IMR-90 (cell line): Measurements from ENCODE around the gene PPP1R27. TPM values are rescaled to one million over a fixed set of nuclear protein-coding genes. Genes with fewer than 3 reads are reported as not detected.
A peak's percentile ranks its signal among the peaks of the same experiment; 100 is the strongest.

Experiments
- ATAC-seq: fragments of 200-7000 bp; cut with Tn5 transposase; 2 replicates; pipeline ENCODE4 v1.9.1; 2020; ENCODE audit warnings: low read depth, mild to moderate bottlenecking, moderate library complexity
- BruUV-seq: library from RNA; stranded (reverse); fragments of 400-500 nt; replicated peaks from 2 replicates; lab custom pipeline; 2021; lab: Mats Ljungman, UMichigan
- CTCF ChIA-PET: fragments of 300-600 bp; formaldehyde crosslinking; extraction: SDS; loops from one replicate; lab custom pipeline; 2021; ENCODE audit warnings: antibody characterized with exemption; lab: Yijun Ruan, JAX
- POLR2A ChIA-PET: fragments of 300-600 bp; sonication (Branson Sonifier 250); formaldehyde crosslinking; loops from one replicate; lab custom pipeline; 2022; ENCODE audit warnings: antibody characterized with exemption; ENCODE audit not compliant: unreplicated experiment; lab: Charles Lee
- DNase-seq: peaks from one replicate; pipeline ENCODE4 v3.0.0; 2013
- H2AFZ ChIP-seq: replicated peaks from 2 replicates; pipeline ENCODE3; 2013; ENCODE audit warnings: low read length, mild to moderate bottlenecking; ENCODE audit not compliant: poor library complexity
- H2AK5ac ChIP-seq: 2 replicates; pipeline ENCODE4 v1.6.1; 2013; ENCODE audit warnings: low read depth, low read length, inconsistent platforms
- H2AK9ac ChIP-seq: replicated peaks from 2 replicates; pipeline ENCODE3; 2013; ENCODE audit warnings: mild to moderate bottlenecking, low read depth, low read length, moderate library complexity; ENCODE audit not compliant: poor library complexity
- H2BK120ac ChIP-seq: 2 replicates; pipeline ENCODE4 v1.6.1; 2013; ENCODE audit warnings: low read depth, low read length, inconsistent platforms
- H2BK15ac ChIP-seq: 3 replicates; pipeline ENCODE4 v1.6.1; 2013; ENCODE audit warnings: low read depth, low read length, inconsistent platforms
- H2BK20ac ChIP-seq: 2 replicates; pipeline ENCODE4 v1.6.1; 2013; ENCODE audit warnings: low read depth, mild to moderate bottlenecking, inconsistent platforms, low read length, moderate library complexity
- H2BK5ac ChIP-seq: 2 replicates; pipeline ENCODE4 v1.6.1; 2013; ENCODE audit warnings: mild to moderate bottlenecking, low read depth, low read length, inconsistent platforms; ENCODE audit not compliant: poor library complexity, severe bottlenecking
- H3K14ac ChIP-seq: replicated peaks from 2 replicates; pipeline ENCODE4 v1.6.1; 2013; ENCODE audit warnings: low read depth, low read length, inconsistent platforms
- H3K18ac ChIP-seq: 2 replicates; pipeline ENCODE4 v1.6.1; 2013; ENCODE audit warnings: low read depth, low read length, control low read depth
- H3K23ac ChIP-seq: 2 replicates; pipeline ENCODE4 v1.6.1; 2013; ENCODE audit warnings: low read depth, low read length, inconsistent platforms
- H3K27ac ChIP-seq: 2 replicates; pipeline ENCODE4 v1.5.1; 2013; ENCODE audit warnings: mild to moderate bottlenecking, control low read depth, low read length; ENCODE audit not compliant: insufficient read depth
- H3K27me3 ChIP-seq: 2 replicates; pipeline ENCODE4 v1.6.1; 2013; ENCODE audit warnings: low read length; ENCODE audit not compliant: control insufficient read depth, insufficient read depth
- H3K36me3 ChIP-seq: 2 replicates; pipeline ENCODE4 v1.6.1; 2013; ENCODE audit warnings: low read length, mixed read lengths; ENCODE audit not compliant: control insufficient read depth, insufficient read depth
- H3K4ac ChIP-seq: 2 replicates; pipeline ENCODE4 v1.6.1; 2013; ENCODE audit warnings: low read depth, low read length, inconsistent platforms
- H3K4me1 ChIP-seq: 2 replicates; pipeline ENCODE4 v1.6.1; 2013; ENCODE audit warnings: low read length, mixed read lengths; ENCODE audit not compliant: control insufficient read depth, insufficient read depth
- H3K4me2 ChIP-seq: 2 replicates; pipeline ENCODE4 v1.6.1; 2013; ENCODE audit warnings: low read depth, mild to moderate bottlenecking, control low read depth, low read length, moderate library complexity
- H3K4me3 ChIP-seq: 2 replicates; pipeline ENCODE4 v1.5.1; 2013; ENCODE audit warnings: low read depth, mild to moderate bottlenecking, control low read depth, low read length, moderate library complexity; ENCODE audit not compliant: insufficient read depth
- H3K56ac ChIP-seq: 2 replicates; pipeline ENCODE4 v1.6.1; 2013; ENCODE audit warnings: low read length, inconsistent platforms; ENCODE audit not compliant: insufficient read depth; ENCODE audit errors: extremely low read depth
- H3K79me1 ChIP-seq, 2 experiments: 2 replicates each; pipeline ENCODE4 v1.6.1; 2013; ENCODE audit warnings: low read length in 2 of 2, inconsistent platforms in 1 of 2, low read depth in 1 of 2
- H3K9ac ChIP-seq: 2 replicates; pipeline ENCODE4 v1.6.1; 2013; ENCODE audit warnings: low read depth, low read length, control low read depth
- H3K9me1 ChIP-seq: 2 replicates; pipeline ENCODE4 v1.6.1; 2013; ENCODE audit warnings: low read length, inconsistent platforms; ENCODE audit not compliant: insufficient read depth
- H3K9me3 ChIP-seq: 2 replicates; pipeline ENCODE4 v1.6.1; 2013; ENCODE audit warnings: low read length; ENCODE audit not compliant: control insufficient read depth, insufficient read depth
- H4K20me1 ChIP-seq: 2 replicates; pipeline ENCODE4 v1.6.1; 2013; ENCODE audit warnings: low read length, inconsistent platforms; ENCODE audit not compliant: insufficient read depth
- H4K5ac ChIP-seq: 2 replicates; pipeline ENCODE4 v1.6.1; 2013; ENCODE audit warnings: mild to moderate bottlenecking, low read depth, low read length, control low read depth
- H4K8ac ChIP-seq, 2 experiments: 2 replicates each; pipeline ENCODE4 v1.6.1; 2013; ENCODE audit warnings: low read depth in 2 of 2, low read length in 2 of 2, control low read depth in 1 of 2, inconsistent platforms in 1 of 2
- H4K91ac ChIP-seq: 2 replicates; pipeline ENCODE4 v1.6.1; 2013; ENCODE audit warnings: low read depth, low read length, inconsistent platforms; ENCODE audit not compliant: insufficient read depth
- BHLHE40 ChIP-seq: fragments of 150-350 bp; IDR thresholded peaks from 2 replicates; pipeline ENCODE4 v1.6.1; 2016; ENCODE audit warnings: mild to moderate bottlenecking, low read depth, low read length
- CHD1 ChIP-seq: IDR thresholded peaks from 2 replicates; pipeline ENCODE4 v1.6.1; 2012; ENCODE audit warnings: low read depth, low read length, improper control_type of control experiment
- CTCF ChIP-seq: conservative IDR thresholded peaks from 2 replicates; pipeline ENCODE4 v1.5.1; 2012; ENCODE audit warnings: mild to moderate bottlenecking, low read depth, low read length, improper control_type of control experiment
- ELK1 ChIP-seq: fragments of 150-350 bp; IDR thresholded peaks from 2 replicates; pipeline ENCODE4 v1.6.1; 2016; ENCODE audit warnings: low read depth, mild to moderate bottlenecking, low read length, moderate library complexity, borderline replicate concordance
- FOS ChIP-seq: fragments of 150-350 bp; IDR thresholded peaks from 2 replicates; pipeline ENCODE4 v1.6.1; 2016; ENCODE audit warnings: low read depth, low read length
- MAFK ChIP-seq: IDR thresholded peaks from 2 replicates; pipeline ENCODE4 v1.6.1; 2012; ENCODE audit warnings: low read depth, low read length, improper control_type of control experiment
- MAZ ChIP-seq: IDR thresholded peaks from 2 replicates; pipeline ENCODE4 v1.6.1; 2012; ENCODE audit warnings: low read depth, mild to moderate bottlenecking, low read length, improper control_type of control experiment, moderate library complexity, borderline replicate concordance
- MXI1 ChIP-seq: IDR thresholded peaks from 2 replicates; pipeline ENCODE4 v1.6.1; 2012; ENCODE audit warnings: low read depth, mild to moderate bottlenecking, low read length, moderate library complexity, borderline replicate concordance
- NFE2L2 ChIP-seq: fragments of 150-350 bp; IDR thresholded peaks from 2 replicates; pipeline ENCODE4 v1.6.1; 2016; ENCODE audit warnings: low read depth, mild to moderate bottlenecking, low read length
- POLR2A ChIP-seq: IDR thresholded peaks from 2 replicates; pipeline ENCODE4 v1.6.1; 2012; ENCODE audit warnings: mild to moderate bottlenecking, low read depth, low read length
- RAD21 ChIP-seq: IDR thresholded peaks from 2 replicates; pipeline ENCODE4 v1.6.1; 2012; ENCODE audit warnings: low read length, improper control_type of control experiment
- RCOR1 ChIP-seq: IDR thresholded peaks from 2 replicates; pipeline ENCODE4 v1.6.1; 2012; ENCODE audit warnings: mild to moderate bottlenecking, low read length, improper control_type of control experiment; ENCODE audit not compliant: insufficient replicate concordance
- RFX5 ChIP-seq: IDR thresholded peaks from 2 replicates; pipeline ENCODE4 v1.8.0; 2012; ENCODE audit warnings: low read depth, mild to moderate bottlenecking, low read length, moderate library complexity
- USF2 ChIP-seq: fragments of 150-350 bp; IDR thresholded peaks from 2 replicates; pipeline ENCODE4 v1.6.1; 2017; ENCODE audit warnings: mild to moderate bottlenecking, antibody characterized with exemption, low read length, low read depth
- WGBS, 2 experiments: methylation state at CpG; one replicate each; pipeline versions ENCODE4 v1.1.5 to v1.1.7; 2013; ENCODE audit warnings: missing lambda C conversion rate in 2 of 2; ENCODE audit not compliant: insufficient read length in 1 of 2; ENCODE audit errors: extremely low coverage in 2 of 2; 5-methylcytosine and 5-hydroxymethylcytosine counted together
- dilution Hi-C: fragments of 300-500 bp; cut with HindIII; formaldehyde crosslinking; loops from one replicate; pipeline ENCODE4 v1.14.3; 2018; ENCODE audit warnings: low sequenced_read_pairs; ENCODE audit not compliant: unreplicated experiment
- in situ Hi-C: fragments of 300-500 bp; cut with MboI; formaldehyde crosslinking; loops from 3 replicates; pipeline ENCODE4 v1.14.3; 2019; ENCODE audit warnings: low sequenced_read_pairs, inconsistent platforms, mixed read lengths
- intact Hi-C: fragments of 100-400 bp; cut with micrococcal nuclease; formaldehyde crosslinking; loops from 2 replicates; pipeline ENCODE4 v1.10.0; 2022
- polyA plus RNA-seq, 3 experiments: library from polyadenylated mRNA; depleted of rRNA; stranded (reverse); fragments of >200 nt; gene quantifications; 2 replicates each; pipeline ENCODE4 v1.2.3, GENCODE V29; 2012; ENCODE audit warnings: low replicate concordance in 1 of 3
- total RNA-seq: library from RNA; depleted of rRNA; stranded (reverse); fragments of >200 nt; gene quantifications from 2 replicates; pipeline ENCODE4 v1.2.3, GENCODE V29; 2012

Gene PPP1R27
- total and polyA plus RNA-seq, 2 of the 4 experiments (the other 2 are of a cell fraction), result 0.21 TPM; not detected in 1

DNA sequence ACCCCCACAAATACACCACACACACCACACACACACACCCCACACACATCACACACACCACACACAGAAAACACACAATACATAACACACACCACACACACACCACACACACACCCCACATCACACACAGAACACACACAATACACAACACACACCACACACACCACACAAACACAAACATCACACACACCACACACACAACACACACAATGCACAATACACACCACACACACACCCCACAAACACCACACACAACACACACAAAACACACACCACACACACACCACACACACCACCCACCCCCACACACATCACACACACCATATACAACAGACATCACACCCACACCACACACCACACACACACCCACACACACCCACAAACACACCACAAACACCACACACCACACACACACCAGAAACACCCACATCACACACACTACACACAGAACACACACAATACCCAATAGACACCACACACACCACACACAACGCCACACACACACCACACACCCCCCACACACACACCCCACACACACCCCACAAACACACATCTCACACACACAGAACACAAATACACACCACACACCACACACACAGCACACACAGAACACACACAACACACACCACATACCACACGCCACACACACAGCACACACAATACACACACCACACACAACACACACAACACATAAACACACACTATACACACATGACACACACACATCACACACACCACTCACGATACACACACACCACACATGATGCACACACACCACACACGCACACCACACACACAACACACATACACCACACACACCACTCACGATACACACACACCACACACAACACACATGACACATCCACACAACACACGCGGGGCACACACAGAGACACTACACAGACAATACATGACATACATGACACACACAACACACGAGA, 41.9 kb downstream of the PPP1R27 start:
- Histone ChIP-seq H2BK5ac (peak overlapping the region; percentile 92), H4K20me1 (no peaks in the 10 kb centered on the region), H3K79me1 (no peaks in the 10 kb centered on the region), H2AFZ (no peak overlapping the region), H4K8ac (no peak overlapping the region), H2BK20ac (no peak overlapping the region), H3K9ac (no peak overlapping the region), H3K36me3 (no peaks in the 10 kb centered on the region), H3K27me3 (peaks cover 4% of the 10 kb centered on the region), H2BK120ac (no peak overlapping the region), H4K5ac (no peak overlapping the region), H3K27ac (no peak overlapping the region), H3K4me2 (no peak overlapping the region), H3K56ac (no peak overlapping the region), H2AK9ac (peak overlapping the region; percentile 24), H4K91ac (no peak overlapping the region), H2AK5ac (peak overlapping the region; percentile 73; the same call in 1 of the 2 replicates), H3K9me3 (no peaks in the 10 kb centered on the region), H2BK15ac (no peak overlapping the region), H3K4ac (no peak overlapping the region), H3K4me1 (no peaks in the 10 kb centered on the region), H3K9me1 (peaks cover 12% of the 10 kb centered on the region), H3K18ac (no peak overlapping the region), H3K4me3 (no peak overlapping the region), H3K14ac (0 out of 2 replicates have a peak overlapping the region, but pooled peaks have one; percentile 41), H3K23ac (peak overlapping the region; percentile 23; the same call in 1 of the 2 replicates)
- dilution Hi-C loops, result no loop called here
- WGBS, 2 experiments, result 85% methylated on average over 5 of the region's 8 CpGs; no CpG with 5 or more reads in 1 of the 2 experiments
- CTCF ChIA-PET, result no interaction called here
- BruUV-seq, result no TSS peak
- DNase-seq (no peak), ATAC-seq (no peak)
- POLR2A ChIA-PET, result no interaction called here
- intact Hi-C loops, result no loop called here
- in situ Hi-C loops, result no loop called here
- TF ChIP-seq NFE2L2 (no peak), RCOR1 (no peak), RAD21 (no peak), ELK1 (no peak), FOS (no peak), CTCF (no peak), BHLHE40 (no peak), MAZ (no peak), CHD1 (no peak), USF2 (no peak), POLR2A (no peak), RFX5 (no peak), MXI1 (no peak), MAFK (no peak)
